Panc1 (cell line): ENCODE data around the gene TAB3. TPM values are rescaled to one million over a fixed set of nuclear protein-coding genes. Genes with fewer than 3 reads are reported as not detected.

ENCODE experiments used
- ATAC-seq: fragments of 200-7000 bp; cut with Tn5 transposase; 2 replicates; pipeline ENCODE4 v1.9.1; 2020; ENCODE audit warnings: mild to moderate bottlenecking, moderate library complexity
- BruUV-seq: library from RNA; stranded (reverse); fragments of 400-500 nt; replicated peaks from 2 replicates; lab custom pipeline; 2021; lab: Mats Ljungman, UMichigan
- CTCF ChIA-PET: fragments of 300-600 bp; sonication (Branson Sonifier 250); formaldehyde crosslinking; loops from one replicate; lab custom pipeline; 2022; ENCODE audit warnings: antibody characterized with exemption; lab: Charles Lee
- POLR2A ChIA-PET: fragments of 300-600 bp; sonication (Branson Sonifier 250); formaldehyde crosslinking; loops from one replicate; lab custom pipeline; 2022; ENCODE audit warnings: antibody characterized with exemption; lab: Charles Lee
- DNase-seq: peaks from one replicate; pipeline ENCODE4 v3.0.0-alpha.2; 2010; ENCODE audit warnings: low read depth, low spot score
- H3K27ac ChIP-seq: 2 replicates; pipeline ENCODE4 v1.5.1; 2011; ENCODE audit warnings: mild to moderate bottlenecking, low read length, inconsistent platforms
- H3K27me3 ChIP-seq: fragments of 200-500 bp; sonication (Bioruptor generic); 2 replicates; pipeline ENCODE4 v1.6.0; 2014; ENCODE audit warnings: low read length, inconsistent platforms; ENCODE audit not compliant: control insufficient read depth, insufficient read depth
- H3K36me3 ChIP-seq: fragments of 200-500 bp; sonication (Bioruptor generic); 2 replicates; pipeline ENCODE4 v1.5.1; 2014; ENCODE audit warnings: inconsistent platforms, mild to moderate bottlenecking, low read length, moderate library complexity; ENCODE audit not compliant: control insufficient read depth, insufficient read depth
- H3K4me1 ChIP-seq: 2 replicates; pipeline ENCODE4 v1.5.1; 2011; ENCODE audit warnings: inconsistent platforms, mild to moderate bottlenecking, low read length, moderate library complexity; ENCODE audit not compliant: control insufficient read depth, insufficient read depth
- H3K4me3 ChIP-seq, 2 experiments: 2 replicates each; pipeline ENCODE4 v1.5.1; 2011 to 2012; ENCODE audit warnings: low read depth in 2 of 2, low read length in 2 of 2, mild to moderate bottlenecking in 2 of 2, inconsistent platforms in 1 of 2, moderate library complexity in 1 of 2
- H3K9me3 ChIP-seq: fragments of 200-500 bp; sonication (Bioruptor generic); 2 replicates; pipeline ENCODE4 v1.5.1; 2014; ENCODE audit warnings: low read depth, mild to moderate bottlenecking, inconsistent platforms, low read length, moderate library complexity; ENCODE audit not compliant: control insufficient read depth, insufficient read depth
- POLR2AphosphoS5 ChIP-seq: IDR thresholded peaks from 2 replicates; pipeline ENCODE4 v1.6.1; 2012; ENCODE audit warnings: mild to moderate bottlenecking, low read depth, low read length, moderate library complexity
- SIN3A ChIP-seq: IDR thresholded peaks from 2 replicates; pipeline ENCODE4 v1.6.1; 2012; ENCODE audit warnings: low read depth, mild to moderate bottlenecking, low read length, moderate library complexity, borderline replicate concordance; ENCODE audit not compliant: insufficient read depth
- TCF7L2 ChIP-seq: IDR thresholded peaks from 2 replicates; pipeline ENCODE4 v1.6.1; 2011; ENCODE audit warnings: mild to moderate bottlenecking, low read depth, low read length, inconsistent platforms
- in situ Hi-C: cut with HindIII; loops from 2 replicates; pipeline ENCODE4 v1.10.0; 2016; ENCODE audit warnings: low sequenced_read_pairs, low pct_unique_long_range_greater_than_20kb
- intact Hi-C: fragments of 100-400 bp; cut with micrococcal nuclease; formaldehyde crosslinking; loops from one replicate; pipeline ENCODE4 v1.10.0; 2022; ENCODE audit not compliant: unreplicated experiment
- total RNA-seq: library from RNA; stranded (reverse); gene quantifications from one replicate; pipeline ENCODE4 v1.2.1, GENCODE V29; 2021; ENCODE audit not compliant: unreplicated experiment
- TF ChIP-seq, protein P1 (sequence below), 2 experiments: IDR thresholded peaks; 2 replicates each; pipeline ENCODE4 v1.6.1; 2011 to 2012; ENCODE audit warnings: low read depth in 2 of 2, control low read depth in 1 of 2, low read length in 1 of 2, mild to moderate bottlenecking in 1 of 2, moderate library complexity in 1 of 2; ENCODE audit not compliant: insufficient read depth in 1 of 2
- TF ChIP-seq, protein P2 (sequence below): fragments of 450-650 bp; IDR thresholded peaks from 2 replicates; pipeline ENCODE4 v1.5.1; 2017; ENCODE audit warnings: mild to moderate bottlenecking

The TAB3 gene
- total RNA-seq, 1 experiment from 2014 or later: 7.7 TPM

DNA sequence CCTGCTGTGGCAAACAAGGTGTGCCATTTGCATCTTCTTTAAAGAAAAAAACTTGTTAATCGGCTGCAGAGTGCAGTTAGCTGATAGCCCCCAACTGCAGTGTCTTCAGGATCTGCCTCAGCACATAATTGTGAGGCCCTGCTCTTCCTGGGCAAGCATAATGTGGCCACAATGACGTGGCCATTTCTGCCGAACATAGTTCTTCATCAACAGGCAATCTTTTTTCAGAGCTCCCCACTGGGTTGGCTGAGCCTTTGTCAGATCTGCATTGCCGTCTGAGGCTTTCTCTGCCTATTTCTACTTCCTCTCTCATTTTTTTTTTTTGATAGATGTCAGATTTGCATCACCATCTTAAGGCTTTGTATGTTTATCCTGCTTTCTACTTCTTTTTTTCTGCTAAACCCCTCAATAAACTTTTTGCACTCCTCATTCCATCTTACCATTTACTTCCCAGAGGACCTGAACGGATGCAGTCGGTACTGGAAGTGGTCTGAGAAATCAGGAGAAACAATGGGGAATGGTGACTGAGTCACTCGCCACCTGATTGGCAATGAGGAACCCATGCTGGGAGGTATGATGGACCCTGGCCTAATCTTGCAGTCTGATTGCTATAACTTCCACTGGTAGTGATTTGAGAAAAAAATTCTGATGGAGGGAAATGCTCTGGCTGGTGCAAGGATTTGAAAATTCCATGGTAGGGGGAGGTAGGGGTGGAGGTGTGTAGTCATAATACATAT, 21.2 kb upstream of the TAB3 start:
- TF ChIP-seq, protein P1, sequence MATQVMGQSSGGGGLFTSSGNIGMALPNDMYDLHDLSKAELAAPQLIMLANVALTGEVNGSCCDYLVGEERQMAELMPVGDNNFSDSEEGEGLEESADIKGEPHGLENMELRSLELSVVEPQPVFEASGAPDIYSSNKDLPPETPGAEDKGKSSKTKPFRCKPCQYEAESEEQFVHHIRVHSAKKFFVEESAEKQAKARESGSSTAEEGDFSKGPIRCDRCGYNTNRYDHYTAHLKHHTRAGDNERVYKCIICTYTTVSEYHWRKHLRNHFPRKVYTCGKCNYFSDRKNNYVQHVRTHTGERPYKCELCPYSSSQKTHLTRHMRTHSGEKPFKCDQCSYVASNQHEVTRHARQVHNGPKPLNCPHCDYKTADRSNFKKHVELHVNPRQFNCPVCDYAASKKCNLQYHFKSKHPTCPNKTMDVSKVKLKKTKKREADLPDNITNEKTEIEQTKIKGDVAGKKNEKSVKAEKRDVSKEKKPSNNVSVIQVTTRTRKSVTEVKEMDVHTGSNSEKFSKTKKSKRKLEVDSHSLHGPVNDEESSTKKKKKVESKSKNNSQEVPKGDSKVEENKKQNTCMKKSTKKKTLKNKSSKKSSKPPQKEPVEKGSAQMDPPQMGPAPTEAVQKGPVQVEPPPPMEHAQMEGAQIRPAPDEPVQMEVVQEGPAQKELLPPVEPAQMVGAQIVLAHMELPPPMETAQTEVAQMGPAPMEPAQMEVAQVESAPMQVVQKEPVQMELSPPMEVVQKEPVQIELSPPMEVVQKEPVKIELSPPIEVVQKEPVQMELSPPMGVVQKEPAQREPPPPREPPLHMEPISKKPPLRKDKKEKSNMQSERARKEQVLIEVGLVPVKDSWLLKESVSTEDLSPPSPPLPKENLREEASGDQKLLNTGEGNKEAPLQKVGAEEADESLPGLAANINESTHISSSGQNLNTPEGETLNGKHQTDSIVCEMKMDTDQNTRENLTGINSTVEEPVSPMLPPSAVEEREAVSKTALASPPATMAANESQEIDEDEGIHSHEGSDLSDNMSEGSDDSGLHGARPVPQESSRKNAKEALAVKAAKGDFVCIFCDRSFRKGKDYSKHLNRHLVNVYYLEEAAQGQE (IDR thresholded peaks at IDR 0.05; ENCODE audit: insufficient read depth in 1 of 2, low read depth in 2 of 2, low read length in 1 of 2): no peak
- TF ChIP-seq, protein P2, sequence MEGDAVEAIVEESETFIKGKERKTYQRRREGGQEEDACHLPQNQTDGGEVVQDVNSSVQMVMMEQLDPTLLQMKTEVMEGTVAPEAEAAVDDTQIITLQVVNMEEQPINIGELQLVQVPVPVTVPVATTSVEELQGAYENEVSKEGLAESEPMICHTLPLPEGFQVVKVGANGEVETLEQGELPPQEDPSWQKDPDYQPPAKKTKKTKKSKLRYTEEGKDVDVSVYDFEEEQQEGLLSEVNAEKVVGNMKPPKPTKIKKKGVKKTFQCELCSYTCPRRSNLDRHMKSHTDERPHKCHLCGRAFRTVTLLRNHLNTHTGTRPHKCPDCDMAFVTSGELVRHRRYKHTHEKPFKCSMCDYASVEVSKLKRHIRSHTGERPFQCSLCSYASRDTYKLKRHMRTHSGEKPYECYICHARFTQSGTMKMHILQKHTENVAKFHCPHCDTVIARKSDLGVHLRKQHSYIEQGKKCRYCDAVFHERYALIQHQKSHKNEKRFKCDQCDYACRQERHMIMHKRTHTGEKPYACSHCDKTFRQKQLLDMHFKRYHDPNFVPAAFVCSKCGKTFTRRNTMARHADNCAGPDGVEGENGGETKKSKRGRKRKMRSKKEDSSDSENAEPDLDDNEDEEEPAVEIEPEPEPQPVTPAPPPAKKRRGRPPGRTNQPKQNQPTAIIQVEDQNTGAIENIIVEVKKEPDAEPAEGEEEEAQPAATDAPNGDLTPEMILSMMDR: no peak
- no peak for TF ChIP-seq TCF7L2
- TF ChIP-seq POLR2AphosphoS5: no peak
- TF ChIP-seq SIN3A: no peak
- Histone ChIP-seq H3K9me3 (no peaks in the 10 kb centered on the region), H3K27ac (no peak overlapping the region), H3K36me3 (no peaks in the 10 kb centered on the region), H3K27me3 (no peaks in the 10 kb centered on the region), H3K4me1 (no peaks in the 10 kb centered on the region), H3K4me3 (no peak overlapping the region)
- ATAC-seq (no peak), DNase-seq (no peak)
- BruUV-seq: no TSS peak
- intact Hi-C loops: no loop called here
- ChIA-PET POLR2A (no interaction called here), CTCF (interaction anchor here (0.6 kb wide), 1 partner anchor 382 kb away, joined by 4 read pairs; no protein-coding TSS in a partner anchor)
- in situ Hi-C loops: no loop called here

DNA sequence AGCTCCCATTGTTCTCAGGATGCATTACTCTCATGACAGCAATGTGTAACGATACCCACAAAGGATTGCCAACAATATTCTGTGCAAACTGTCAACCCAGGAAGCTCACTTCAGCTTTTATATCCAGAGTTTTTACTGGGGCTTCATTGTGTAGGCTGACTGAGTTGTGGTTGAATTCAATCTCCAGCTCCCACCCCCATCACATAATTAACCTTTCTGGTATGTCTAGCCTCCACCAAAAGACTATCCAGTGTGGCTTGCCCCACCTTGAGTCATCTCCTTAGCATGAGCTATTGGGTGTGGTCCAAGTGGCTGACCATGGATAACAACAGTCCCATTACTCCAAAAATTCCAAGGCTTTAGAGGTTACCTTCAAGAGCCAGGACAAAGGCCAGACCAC, 17.7 kb upstream of the TAB3 start:
- in situ Hi-C loops (no loop called here), intact Hi-C loops (no loop called here)
- Histone ChIP-seq H3K36me3 (no peaks in the 10 kb centered on the region), H3K4me1 (no peaks in the 10 kb centered on the region), H3K9me3 (no peaks in the 10 kb centered on the region), H3K27me3 (no peaks in the 10 kb centered on the region), H3K4me3 (no peak overlapping the region), H3K27ac (no peak overlapping the region)
- ATAC-seq (no peak), DNase-seq (no peak)
- CTCF ChIA-PET: no interaction called here
- no TSS peak for BruUV-seq
- TF ChIP-seq, protein P1 (IDR thresholded peaks at IDR 0.05; ENCODE audit: insufficient read depth in 1 of 2, low read depth in 2 of 2, low read length in 1 of 2): no peak
- no peak for TF ChIP-seq SIN3A
- TF ChIP-seq POLR2AphosphoS5: no peak
- TF ChIP-seq, protein P2: no peak
- TF ChIP-seq TCF7L2: no peak
- POLR2A ChIA-PET: no interaction called here
